K562 (cell line): Measurements from ENCODE around the gene SARS1. TPM values are rescaled to one million over a fixed set of nuclear protein-coding genes. Genes with fewer than 3 reads are reported as not detected.
A peak's percentile ranks its signal among the peaks of the same experiment; 100 is the strongest.

Experiments used
- BHLHE40 ChIP-seq: IDR thresholded peaks from 2 replicates; pipeline ENCODE4 v1.6.1; 2011; ENCODE audit warnings: low read length, improper control_type of control experiment
- CBFA2T3 ChIP-seq: fragments of 450-650 bp; IDR thresholded peaks from 2 replicates; pipeline ENCODE4 v1.6.1; 2017
- CHD1 ChIP-seq: fragments of 200-600 bp; sonication (generic); IDR thresholded peaks from one replicate; pipeline ENCODE4 v1.6.1; 2012; ENCODE audit warnings: mild to moderate bottlenecking, moderate library complexity, low read length, inconsistent platforms
- DDX20 ChIP-seq: fragments of 450-650 bp; IDR thresholded peaks from 2 replicates; pipeline ENCODE4 v1.6.1; 2016; ENCODE audit warnings: missing genetic modification characterization, low read depth, mild to moderate bottlenecking, missing compliant biosample characterization, moderate library complexity
- ELF1 ChIP-seq: fragments of 200-800 bp; sonication (Bioruptor generic); IDR thresholded peaks from 2 replicates; pipeline ENCODE4 v1.6.1; 2016; ENCODE audit warnings: missing genetic modification characterization, missing compliant biosample characterization
- FOS ChIP-seq: IDR thresholded peaks from 3 replicates; pipeline ENCODE4 v1.6.1; 2011; ENCODE audit not compliant: insufficient read length; ENCODE audit errors: extremely low read depth
- KAT7 ChIP-seq: sonication (generic); formaldehyde crosslinking; IDR thresholded peaks from 2 replicates; pipeline ENCODE4 v1.8.0; 2022; ENCODE audit warnings: missing genetic modification reagents, mild to moderate bottlenecking, borderline replicate concordance
- MBD2 ChIP-seq: sonication (generic); IDR thresholded peaks from 2 replicates; pipeline ENCODE4 v1.6.1; 2016; ENCODE audit warnings: low read depth, borderline replicate concordance
- NONO ChIP-seq, 2 experiments: fragments of 200-400 bp in 1 of 2; fragments of 450-650 bp in 1 of 2; formaldehyde crosslinking in 1 of 2; IDR thresholded peaks; 2 replicates each; pipeline ENCODE4 v1.6.1; 2017; ENCODE audit warnings: low read depth in 2 of 2, mild to moderate bottlenecking in 2 of 2, moderate library complexity in 2 of 2, low read length in 1 of 2
- PHB ChIP-seq: fragments of 250-450 bp; sonication (Bioruptor Pico); IDR thresholded peaks from 2 replicates; pipeline ENCODE4 v1.5.0; 2021
- PHTF2 ChIP-seq: fragments of 250-450 bp; sonication (Bioruptor Pico); IDR thresholded peaks from 2 replicates; pipeline ENCODE4 v1.5.0; 2021; ENCODE audit warnings: mild to moderate bottlenecking
- POLR2AphosphoS5 ChIP-seq: IDR thresholded peaks from 2 replicates; pipeline ENCODE4 v1.6.1; 2011; ENCODE audit warnings: mild to moderate bottlenecking, low read depth, low read length, moderate library complexity; ENCODE audit not compliant: control insufficient read depth, insufficient read depth
- SMARCE1 ChIP-seq: fragments of 450-650 bp; IDR thresholded peaks from 2 replicates; pipeline ENCODE4 v1.7.1; 2016; ENCODE audit warnings: mild to moderate bottlenecking
- SUPT5H ChIP-seq: fragments of 450-650 bp; IDR thresholded peaks from 2 replicates; pipeline ENCODE4 v1.6.1; 2016
- TBL1XR1 ChIP-seq, 2 experiments: IDR thresholded peaks; 2 replicates each; pipeline ENCODE4 v1.6.1; 2012; ENCODE audit warnings: improper control_type of control experiment in 2 of 2, low read length in 2 of 2, mild to moderate bottlenecking in 1 of 2
- ZNF121 ChIP-seq: sonication (generic); formaldehyde crosslinking; conservative IDR thresholded peaks from 2 replicates; pipeline ENCODE4 v1.8.0; 2022; ENCODE audit warnings: missing genetic modification reagents
- ZNF239 ChIP-seq: fragments of 250-450 bp; sonication (Bioruptor Pico); IDR thresholded peaks from 2 replicates; pipeline ENCODE4 v1.4.0; 2020; ENCODE audit warnings: mild to moderate bottlenecking
- ZNF24 ChIP-seq: fragments of 450-650 bp; IDR thresholded peaks from 2 replicates; pipeline ENCODE4 v1.6.1; 2016
- ZNF3 ChIP-seq: fragments of 250-450 bp; sonication (Bioruptor Pico); IDR thresholded peaks from 2 replicates; pipeline ENCODE4 v1.5.0; 2021; ENCODE audit warnings: mild to moderate bottlenecking, moderate library complexity
- ZNF778 ChIP-seq: fragments of 450-650 bp; formaldehyde crosslinking; IDR thresholded peaks from 2 replicates; pipeline ENCODE4 v1.4.0; 2020; ENCODE audit warnings: mild to moderate bottlenecking, moderate library complexity
- polyA plus RNA-seq, 8 experiments: library from polyadenylated mRNA; depleted of rRNA in 4 of 8; stranded (reverse) in 5 of 8; unstranded in 3 of 8; fragments of >200 nt; fragmentation: Nextera tagmentation in 2 of 8; fragmentation: Illumina TruSeq in 1 of 8; extraction: Ambion mirVana in 2 of 8; extraction: Trizol in 1 of 8; gene quantifications; 2 replicates each; pipeline versions ENCODE4 v1.2.1 to v1.2.3, GENCODE V29; 2011 to 2014; ENCODE audit warnings: inconsistent platforms in 1 of 8, missing spikeins in 1 of 8
- total RNA-seq, 7 experiments: library from RNA; depleted of rRNA in 6 of 7; stranded (reverse); fragments of >200 nt in 6 of 7; fragmentation: Illumina TruSeq in 2 of 7; extraction: Trizol in 2 of 7; gene quantifications; 2 replicates each; pipeline versions ENCODE4 v1.2.1 to v1.2.3, GENCODE V29; 2011 to 2021; ENCODE audit warnings: low replicate concordance in 1 of 7
- TF ChIP-seq, protein P1 (sequence below): conservative IDR thresholded peaks from 2 replicates; pipeline ENCODE4 v1.6.1; 2011; ENCODE audit warnings: low read depth, mild to moderate bottlenecking, low read length; ENCODE audit not compliant: control insufficient read depth
- TF ChIP-seq, protein P2 (sequence below): fragments of 450-650 bp; formaldehyde crosslinking; IDR thresholded peaks from 2 replicates; pipeline ENCODE4 v1.4.0; 2022; ENCODE audit warnings: mild to moderate bottlenecking, moderate library complexity
- TF ChIP-seq, protein P3 (sequence below): fragments of 450-650 bp; IDR thresholded peaks from 2 replicates; pipeline ENCODE4 v1.6.1; 2016
- TF ChIP-seq, protein P4 (sequence below): fragments of 250-450 bp; sonication (Bioruptor Pico); IDR thresholded peaks from 2 replicates; pipeline ENCODE4 v1.5.0; 2021; ENCODE audit warnings: mild to moderate bottlenecking, borderline replicate concordance

SARS1 gene
- total and polyA plus RNA-seq, 9 of the 15 experiments (the other 6 are each of a cell fraction or from before 2014, with no cell fraction given): 221 to 623 (median 254) TPM

DNA sequence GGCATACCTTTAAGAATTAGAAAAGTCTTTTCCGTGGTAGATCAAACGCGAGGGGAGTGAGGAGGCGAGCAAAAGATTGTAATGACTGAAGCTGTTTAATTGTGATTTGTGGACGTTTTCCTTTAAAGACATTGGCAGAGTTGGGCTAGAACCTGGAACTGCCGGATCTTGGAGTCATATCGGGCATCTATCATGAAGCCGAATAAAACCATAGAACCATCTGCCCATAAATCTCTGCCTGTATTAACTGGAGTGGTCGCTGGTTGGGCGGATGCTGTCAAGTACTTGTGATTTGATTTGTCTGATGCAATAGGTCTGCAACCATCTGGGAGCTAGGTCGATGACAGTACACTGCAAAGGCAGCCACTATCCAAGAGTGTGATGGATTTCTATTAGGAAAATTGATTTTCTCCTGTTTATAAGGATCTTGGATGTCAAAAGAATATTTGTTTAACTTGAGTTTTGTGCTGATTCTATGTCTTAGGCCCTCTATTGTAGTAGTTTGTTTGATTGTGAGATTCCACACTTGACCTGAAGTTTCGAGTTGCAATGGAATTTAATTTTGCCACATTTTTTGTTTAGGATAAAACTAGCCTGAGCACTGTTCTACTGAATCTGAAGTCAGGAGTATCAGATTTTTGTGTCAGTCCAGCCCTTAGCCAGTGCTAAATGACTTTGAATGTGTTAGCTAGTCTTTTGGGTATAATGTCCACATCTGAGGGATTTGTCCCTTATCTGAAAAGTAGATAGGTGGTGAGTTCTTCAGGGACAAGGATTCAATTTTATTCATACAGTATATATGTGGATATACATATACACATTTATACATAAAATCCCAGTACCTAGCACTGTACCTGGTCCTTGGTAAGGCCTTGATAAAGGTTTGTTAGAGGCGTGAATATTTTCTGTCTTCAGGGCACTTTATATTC is 1.2 kb downstream of the SARS1 start (continued):
- TF ChIP-seq NONO (IDR thresholded peaks at IDR 0.05; ENCODE audit: low read depth in 2 of 2, low read length in 1 of 2) (no peak), ZNF121 (CRISPR knock-in tag) (no peak), ZNF24 (peak; percentile 31; the same call in 1 of the 2 replicates), ZNF239 (CRISPR knock-in tag) (peak; percentile 32; the same call in 1 of the 2 replicates), SUPT5H (no peak), SMARCE1 (peak; percentile 72; the same call in 1 of the 2 replicates), POLR2AphosphoS5 (peak; percentile 68), PHB (CRISPR knock-in tag) (no peak), MBD2 (0 out of 2 replicates have a peak, but pooled peaks have one; percentile 13), KAT7 (CRISPR knock-in tag) (0 out of 2 replicates have a peak, but pooled peaks have one; percentile 2), TBL1XR1 (IDR thresholded peaks at IDR 0.05; ENCODE audit: low read length in 2 of 2) (peak in 1 of 2 experiments; percentile 89; a peak in 2 of 4 replicates), CHD1 (peak; percentile 16), CBFA2T3 (peak; percentile 84), ZNF3 (0 out of 2 replicates have a peak, but pooled peaks have one; percentile 35), PHTF2 (CRISPR knock-in tag) (no peak), BHLHE40 (peak; percentile 46; the same call in 1 of the 2 replicates), ZNF778 (CRISPR knock-in tag) (no peak), FOS (no peak), DDX20 (0 out of 2 replicates have a peak, but pooled peaks have one; percentile 24), ELF1 (no peak)
- TF ChIP-seq, protein P1, sequence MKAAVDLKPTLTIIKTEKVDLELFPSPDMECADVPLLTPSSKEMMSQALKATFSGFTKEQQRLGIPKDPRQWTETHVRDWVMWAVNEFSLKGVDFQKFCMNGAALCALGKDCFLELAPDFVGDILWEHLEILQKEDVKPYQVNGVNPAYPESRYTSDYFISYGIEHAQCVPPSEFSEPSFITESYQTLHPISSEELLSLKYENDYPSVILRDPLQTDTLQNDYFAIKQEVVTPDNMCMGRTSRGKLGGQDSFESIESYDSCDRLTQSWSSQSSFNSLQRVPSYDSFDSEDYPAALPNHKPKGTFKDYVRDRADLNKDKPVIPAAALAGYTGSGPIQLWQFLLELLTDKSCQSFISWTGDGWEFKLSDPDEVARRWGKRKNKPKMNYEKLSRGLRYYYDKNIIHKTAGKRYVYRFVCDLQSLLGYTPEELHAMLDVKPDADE: peak; percentile 39; the same call in 1 of the 2 replicates
- TF ChIP-seq, protein P2, sequence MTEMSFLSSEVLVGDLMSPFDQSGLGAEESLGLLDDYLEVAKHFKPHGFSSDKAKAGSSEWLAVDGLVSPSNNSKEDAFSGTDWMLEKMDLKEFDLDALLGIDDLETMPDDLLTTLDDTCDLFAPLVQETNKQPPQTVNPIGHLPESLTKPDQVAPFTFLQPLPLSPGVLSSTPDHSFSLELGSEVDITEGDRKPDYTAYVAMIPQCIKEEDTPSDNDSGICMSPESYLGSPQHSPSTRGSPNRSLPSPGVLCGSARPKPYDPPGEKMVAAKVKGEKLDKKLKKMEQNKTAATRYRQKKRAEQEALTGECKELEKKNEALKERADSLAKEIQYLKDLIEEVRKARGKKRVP (CRISPR knock-in tag): peak; percentile 100
- TF ChIP-seq, protein P3, sequence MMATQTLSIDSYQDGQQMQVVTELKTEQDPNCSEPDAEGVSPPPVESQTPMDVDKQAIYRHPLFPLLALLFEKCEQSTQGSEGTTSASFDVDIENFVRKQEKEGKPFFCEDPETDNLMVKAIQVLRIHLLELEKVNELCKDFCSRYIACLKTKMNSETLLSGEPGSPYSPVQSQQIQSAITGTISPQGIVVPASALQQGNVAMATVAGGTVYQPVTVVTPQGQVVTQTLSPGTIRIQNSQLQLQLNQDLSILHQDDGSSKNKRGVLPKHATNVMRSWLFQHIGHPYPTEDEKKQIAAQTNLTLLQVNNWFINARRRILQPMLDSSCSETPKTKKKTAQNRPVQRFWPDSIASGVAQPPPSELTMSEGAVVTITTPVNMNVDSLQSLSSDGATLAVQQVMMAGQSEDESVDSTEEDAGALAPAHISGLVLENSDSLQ: peak; percentile 92
- TF ChIP-seq, protein P4, sequence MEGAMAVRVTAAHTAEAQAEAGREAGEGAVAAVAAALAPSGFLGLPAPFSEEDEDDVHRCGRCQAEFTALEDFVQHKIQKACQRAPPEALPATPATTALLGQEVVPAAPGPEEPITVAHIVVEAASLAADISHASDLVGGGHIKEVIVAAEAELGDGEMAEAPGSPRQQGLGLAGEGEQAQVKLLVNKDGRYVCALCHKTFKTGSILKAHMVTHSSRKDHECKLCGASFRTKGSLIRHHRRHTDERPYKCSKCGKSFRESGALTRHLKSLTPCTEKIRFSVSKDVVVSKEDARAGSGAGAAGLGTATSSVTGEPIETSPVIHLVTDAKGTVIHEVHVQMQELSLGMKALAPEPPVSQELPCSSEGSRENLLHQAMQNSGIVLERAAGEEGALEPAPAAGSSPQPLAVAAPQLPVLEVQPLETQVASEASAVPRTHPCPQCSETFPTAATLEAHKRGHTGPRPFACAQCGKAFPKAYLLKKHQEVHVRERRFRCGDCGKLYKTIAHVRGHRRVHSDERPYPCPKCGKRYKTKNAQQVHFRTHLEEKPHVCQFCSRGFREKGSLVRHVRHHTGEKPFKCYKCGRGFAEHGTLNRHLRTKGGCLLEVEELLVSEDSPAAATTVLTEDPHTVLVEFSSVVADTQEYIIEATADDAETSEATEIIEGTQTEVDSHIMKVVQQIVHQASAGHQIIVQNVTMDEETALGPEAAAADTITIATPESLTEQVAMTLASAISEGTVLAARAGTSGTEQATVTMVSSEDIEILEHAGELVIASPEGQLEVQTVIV (CRISPR knock-in tag): no peak
